HG02588 (cell line): ENCODE data around the gene LRP2.
"Not testable (repeated sequence)": the region's sequence is repeated elsewhere in the genome, so short reads cannot be mapped to it uniquely, and the experiment has no call there.

Experiments used
- ATAC-seq: cut with Tn5 transposase; IDR thresholded peaks from one replicate; pipeline ENCODE4 v1.9.1; 2021; ENCODE audit warnings: mild to moderate bottlenecking, moderate library complexity; ENCODE audit not compliant: unreplicated experiment

The LRP2 gene

DNA sequence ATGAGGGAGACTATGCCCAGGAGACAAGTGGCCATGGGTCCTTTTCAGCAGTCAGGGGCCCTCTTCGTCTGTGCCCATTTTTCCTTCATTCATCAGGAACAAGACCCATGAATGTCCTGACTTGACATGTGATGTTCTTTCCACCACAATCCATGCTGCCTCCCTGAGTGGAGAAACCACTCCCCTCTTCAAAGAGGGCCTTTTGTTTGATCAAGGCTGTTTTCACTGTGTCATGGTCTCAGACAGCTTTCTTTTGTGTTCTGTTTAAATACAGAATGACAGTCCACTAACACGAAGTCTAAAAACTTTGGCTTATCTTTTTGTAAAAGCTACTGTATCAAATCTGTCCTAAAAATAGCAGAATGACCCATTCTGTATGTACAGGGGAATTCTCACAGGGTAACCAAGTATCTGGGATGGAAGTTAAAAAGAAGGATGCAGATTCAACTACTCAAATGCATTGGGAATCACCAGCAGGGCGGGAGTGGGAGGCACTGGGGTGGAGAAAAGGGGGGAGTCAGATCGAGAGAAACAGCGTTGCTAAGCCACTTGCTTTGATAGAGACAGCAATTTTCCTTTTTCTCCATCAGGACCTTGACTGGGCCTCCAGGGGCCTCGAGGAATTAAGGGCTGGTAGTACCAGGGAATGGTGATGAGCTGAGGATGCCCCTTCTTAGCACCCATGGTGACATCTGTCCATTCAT is 13.9 kb downstream of the LRP2 start:
- ATAC-seq: no peak

DNA sequence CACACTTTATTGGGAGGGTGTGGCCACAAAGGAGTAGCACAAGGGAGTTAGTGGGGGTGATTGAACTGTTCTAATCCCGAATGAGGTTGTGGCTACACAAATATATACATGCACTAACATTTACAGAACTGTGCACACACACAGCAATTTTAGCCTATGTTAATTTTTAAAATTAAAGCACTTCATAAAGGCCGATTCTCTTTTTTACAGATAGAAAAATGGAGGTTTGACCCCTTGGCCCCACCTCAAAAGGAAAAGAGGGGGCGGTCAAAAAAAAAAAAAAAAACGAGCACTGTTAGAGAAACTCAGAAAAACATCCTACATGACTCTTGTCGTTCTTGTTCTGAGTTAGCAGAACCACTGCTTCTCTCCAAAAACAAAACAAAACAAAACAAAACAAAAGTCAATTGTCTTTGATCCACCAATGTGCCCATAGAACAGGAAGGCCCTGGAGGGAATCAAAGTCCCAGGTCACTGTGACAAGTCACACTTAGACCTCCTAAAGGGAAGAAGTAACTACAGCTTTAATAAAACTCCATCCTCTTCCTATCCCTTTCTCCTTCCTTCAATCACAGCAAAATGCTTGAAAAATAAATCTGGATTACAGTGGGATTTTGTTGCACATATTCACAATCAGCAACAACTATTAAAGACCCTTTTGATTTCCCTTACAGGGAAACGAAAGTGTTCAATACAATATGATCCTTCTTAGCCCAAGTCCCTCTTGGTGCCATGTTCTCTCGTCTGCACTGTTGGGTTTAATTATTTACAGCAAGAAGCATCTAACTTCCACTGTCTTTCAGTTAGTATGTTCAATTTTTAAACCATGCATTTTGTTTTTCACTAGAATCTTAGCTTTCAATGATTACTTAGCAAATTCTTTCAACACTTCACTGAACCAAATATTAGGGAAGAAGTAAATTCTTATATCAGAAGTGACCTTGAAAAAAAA is 16.6 kb downstream of the LRP2 start:
- ATAC-seq: no peak

DNA sequence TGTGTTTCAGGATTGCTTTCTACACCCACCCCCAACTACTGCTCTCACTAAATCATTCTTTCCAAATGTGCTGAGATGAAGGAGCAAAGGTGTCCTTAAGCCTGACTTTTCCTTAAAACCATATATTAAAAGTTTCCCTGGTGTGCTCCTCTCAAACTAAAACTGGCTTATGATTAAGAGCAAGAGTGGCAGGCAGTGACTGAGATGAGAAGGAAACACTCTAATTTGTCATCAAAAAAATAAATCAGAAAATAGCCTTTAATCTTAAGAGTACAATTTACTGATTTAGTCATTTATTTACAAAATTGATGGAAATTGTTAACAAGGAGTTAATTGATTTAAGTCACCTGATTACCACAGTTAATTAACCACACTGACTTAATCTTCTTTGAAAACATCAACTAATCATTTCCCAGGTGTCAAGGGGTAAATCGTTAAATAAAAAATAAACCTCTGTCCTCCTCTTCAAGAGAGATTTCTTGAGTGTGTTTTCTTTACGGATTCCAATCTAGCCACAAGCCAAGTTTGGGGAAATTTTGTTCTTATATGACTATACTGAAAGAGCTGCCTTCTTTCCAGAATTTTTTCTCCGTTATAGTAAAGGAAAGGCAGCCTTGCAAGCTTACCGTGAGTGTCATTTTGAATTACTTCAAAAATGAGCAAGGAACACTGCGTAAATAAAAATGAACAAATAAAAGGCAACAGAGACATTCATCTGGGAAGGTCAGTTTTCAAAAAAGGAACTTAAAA is 17.4 kb downstream of the LRP2 start:
- no peak for ATAC-seq

- ATAC-seq: no peak
Measured at GRCh38 chr2:169343202-169343601, 19.1 kb downstream of the LRP2 start.

DNA sequence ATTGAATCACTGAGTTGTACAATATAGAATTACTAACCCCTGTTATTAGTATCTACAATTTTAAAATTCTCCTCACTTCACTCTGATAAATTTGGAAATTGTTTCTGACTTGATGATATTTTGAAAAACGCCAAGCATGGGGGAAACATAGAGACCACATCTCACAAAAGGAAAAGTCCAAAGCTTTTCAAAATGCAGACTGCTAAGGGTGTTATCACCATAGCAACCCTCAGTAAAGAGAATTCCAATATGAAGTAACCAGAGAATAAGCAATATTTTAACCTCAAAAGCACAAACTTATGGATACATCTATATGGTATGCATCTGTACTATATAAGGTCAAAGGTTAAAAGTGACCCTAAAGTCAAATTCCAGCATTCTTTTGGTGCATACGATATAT is 22.7 kb downstream of the LRP2 start:
- no peak for ATAC-seq

DNA sequence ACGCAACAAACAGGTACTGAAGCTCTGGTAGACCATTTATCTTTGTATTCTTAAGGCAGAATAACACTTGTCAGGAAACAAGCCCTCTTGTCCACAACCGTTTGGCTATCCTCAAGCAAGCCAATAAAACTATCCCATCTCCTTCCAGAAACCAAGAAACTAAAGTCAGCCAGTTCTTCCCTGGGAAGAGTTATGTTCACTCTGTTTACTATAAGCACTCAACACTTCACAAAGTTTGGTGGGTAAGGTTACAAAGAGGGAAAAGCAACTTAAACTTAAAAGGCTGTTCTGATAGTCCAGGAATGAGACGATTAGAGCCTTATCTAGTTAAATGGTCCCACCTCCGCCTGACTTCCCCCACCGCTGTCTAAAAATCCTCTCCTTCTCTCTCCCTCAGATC is 25.6 kb downstream of the LRP2 start:
- ATAC-seq: no peak

- no peak for ATAC-seq
Measured at GRCh38 chr2:169330555-169331198, 31.7 kb downstream of the LRP2 start.

DNA sequence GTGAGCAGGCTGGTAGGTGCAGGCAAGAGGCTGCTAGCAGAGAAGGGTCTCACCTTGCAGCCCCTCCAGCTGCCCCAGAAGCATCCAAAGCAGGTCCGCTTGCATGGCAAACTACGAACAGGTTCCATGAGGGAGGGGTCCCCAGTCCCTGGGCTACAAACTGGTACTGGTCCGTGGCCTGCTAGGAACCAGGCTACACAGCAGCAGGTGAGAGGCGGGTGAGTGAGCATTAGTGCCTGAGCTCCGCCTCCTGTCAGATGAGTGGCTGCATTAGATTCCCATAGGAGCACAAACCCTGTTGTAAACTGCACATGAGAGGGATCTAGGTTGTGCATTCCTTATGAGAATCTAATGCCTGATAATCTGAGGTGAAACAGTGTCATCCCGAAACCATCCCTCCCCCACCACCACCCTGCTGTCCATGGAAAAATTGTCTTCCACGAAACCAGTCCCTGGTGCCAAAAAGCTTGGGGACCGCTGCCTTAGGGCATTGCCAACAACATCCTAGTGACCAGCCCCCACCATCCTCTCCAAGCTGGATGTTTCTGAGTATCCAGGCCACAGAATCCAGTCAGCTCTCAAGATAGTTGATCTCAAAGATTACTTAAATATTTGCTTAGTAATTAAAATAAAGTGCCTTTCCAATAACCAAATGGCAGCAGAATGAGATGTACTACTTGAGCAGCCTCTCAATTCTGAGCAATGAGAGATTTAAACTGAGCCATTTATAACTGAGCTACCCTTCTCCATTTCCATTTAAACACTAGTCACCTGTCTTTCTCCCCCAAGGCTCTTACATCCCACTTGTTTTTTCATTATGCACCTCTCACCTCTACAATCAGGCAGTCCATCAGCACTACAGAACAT is 32.4 kb downstream of the LRP2 start:
- ATAC-seq: no peak

GRCh38 chr2:169328785-169329184 is 33.5 kb downstream of the LRP2 start:
- no peak for ATAC-seq

DNA sequence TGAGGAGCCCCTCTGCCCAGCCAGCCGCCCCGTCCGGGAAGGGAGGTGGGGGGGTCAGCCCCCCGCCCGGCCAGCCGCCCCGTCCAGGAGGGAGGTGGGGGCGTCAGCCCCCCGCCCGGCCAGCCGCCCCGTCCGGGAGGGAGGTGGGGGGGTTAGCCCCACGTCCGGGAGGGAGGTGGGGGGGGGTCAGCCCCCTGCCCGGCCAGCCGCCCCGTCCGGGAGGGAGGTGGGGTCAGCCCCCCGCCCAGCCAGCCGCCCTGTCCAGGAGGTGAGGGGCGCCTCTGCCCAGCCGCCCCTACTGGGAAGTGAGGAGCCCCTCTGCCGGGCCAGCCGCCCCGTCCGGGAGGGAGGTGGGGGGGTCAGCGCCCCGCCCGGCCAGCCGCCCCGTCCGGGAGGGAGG is 34.5 kb downstream of the LRP2 start:
- ATAC-seq: not testable (repeated sequence)

DNA sequence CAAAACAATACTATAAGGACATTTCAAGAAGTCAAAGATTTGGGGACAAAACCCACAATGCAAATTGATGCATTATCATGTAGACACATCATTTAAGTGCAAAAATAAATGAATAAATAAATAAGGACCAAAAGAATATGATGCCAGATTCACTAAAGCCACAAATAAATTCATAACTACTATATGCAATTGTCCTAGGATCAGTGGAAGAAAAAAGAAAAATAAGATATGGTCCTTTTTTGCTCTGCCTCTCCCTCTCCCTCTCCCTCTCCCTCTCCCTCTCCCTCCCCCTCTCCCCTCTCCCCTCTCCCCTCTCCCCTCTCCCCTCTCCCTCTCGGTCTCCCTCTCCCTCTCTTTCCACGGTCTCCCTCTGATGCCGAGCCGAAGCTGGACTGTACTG is 36.4 kb downstream of the LRP2 start:
- ATAC-seq: not testable (repeated sequence)

DNA sequence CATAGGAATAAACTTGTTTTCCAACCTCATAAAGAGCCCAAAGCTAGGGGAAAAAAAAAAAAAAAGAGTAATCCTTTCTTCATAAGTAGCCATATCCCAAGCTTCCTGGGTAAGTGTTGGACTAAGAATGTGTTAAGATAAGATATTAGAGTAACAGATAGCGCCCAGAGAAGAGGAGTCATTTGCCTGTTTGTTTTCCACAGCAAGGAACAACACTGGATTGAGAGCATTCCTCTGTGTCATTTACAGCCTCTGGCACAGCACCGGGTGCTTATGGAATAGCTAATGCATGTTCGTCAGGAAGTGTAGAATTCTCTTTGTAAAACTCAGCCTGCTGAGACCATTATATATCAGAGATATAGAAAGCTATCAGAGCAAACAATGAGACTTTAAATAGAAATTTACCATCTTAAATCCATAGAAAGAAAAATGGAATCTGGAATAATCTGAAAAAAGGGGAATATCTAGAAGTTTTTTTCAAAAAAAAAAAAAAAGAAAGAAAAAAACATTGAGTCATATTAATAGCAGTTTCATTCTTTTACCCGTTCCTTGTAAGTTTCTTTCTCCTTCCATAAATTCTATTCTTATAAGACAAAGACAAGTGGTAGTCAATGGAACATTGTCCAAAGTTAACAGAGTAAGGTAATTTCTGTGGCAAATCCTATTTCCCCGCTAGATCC is 37.6 kb downstream of the LRP2 start:
- no peak for ATAC-seq

DNA sequence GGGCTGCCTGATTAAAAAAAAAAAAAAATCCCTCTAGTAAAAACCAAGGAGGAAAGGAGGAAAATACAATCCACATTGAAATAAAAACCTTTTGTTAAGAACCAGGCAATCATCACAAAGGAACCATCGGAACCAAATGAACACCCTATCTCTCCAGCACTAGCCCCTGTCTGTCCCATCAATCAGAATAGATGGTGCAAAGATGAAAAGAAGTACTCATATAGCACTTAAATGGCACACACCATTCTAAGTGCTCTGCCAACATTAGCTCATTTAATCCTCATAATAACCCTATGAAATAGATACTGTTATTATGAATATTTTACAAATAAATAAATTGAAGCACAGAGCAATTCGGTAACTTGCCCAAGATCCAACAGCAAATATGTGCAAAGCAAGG is 38.5 kb downstream of the LRP2 start:
- no peak for ATAC-seq

GRCh38 chr2:169320561-169320960 is 41.8 kb downstream of the LRP2 start:
- ATAC-seq: no peak

GRCh38 chr2:169315357-169315756 is 47.0 kb downstream of the LRP2 start:
- no peak for ATAC-seq

- ATAC-seq: not testable (repeated sequence)
Measured at GRCh38 chr2:169308349-169308748, 54.0 kb downstream of the LRP2 start.

DNA sequence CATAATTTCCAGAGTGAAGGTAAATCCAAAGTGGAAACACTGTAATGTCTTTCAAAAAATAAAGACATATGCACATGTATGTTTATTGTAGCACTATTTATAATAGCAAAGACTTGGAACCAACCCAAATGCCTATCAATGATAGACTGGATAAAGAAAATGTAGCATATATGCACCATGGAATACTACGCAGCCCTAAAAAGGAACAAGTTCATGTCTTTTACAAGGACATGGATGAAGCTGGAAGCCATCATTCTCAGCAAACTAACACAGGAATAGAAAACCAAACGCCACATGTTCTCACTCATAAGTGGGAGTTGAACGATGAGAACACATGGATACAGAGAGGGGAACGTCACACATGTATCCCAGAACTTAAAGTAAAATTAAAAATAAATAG is 57.6 kb downstream of the LRP2 start:
- not testable (repeated sequence) for ATAC-seq

DNA sequence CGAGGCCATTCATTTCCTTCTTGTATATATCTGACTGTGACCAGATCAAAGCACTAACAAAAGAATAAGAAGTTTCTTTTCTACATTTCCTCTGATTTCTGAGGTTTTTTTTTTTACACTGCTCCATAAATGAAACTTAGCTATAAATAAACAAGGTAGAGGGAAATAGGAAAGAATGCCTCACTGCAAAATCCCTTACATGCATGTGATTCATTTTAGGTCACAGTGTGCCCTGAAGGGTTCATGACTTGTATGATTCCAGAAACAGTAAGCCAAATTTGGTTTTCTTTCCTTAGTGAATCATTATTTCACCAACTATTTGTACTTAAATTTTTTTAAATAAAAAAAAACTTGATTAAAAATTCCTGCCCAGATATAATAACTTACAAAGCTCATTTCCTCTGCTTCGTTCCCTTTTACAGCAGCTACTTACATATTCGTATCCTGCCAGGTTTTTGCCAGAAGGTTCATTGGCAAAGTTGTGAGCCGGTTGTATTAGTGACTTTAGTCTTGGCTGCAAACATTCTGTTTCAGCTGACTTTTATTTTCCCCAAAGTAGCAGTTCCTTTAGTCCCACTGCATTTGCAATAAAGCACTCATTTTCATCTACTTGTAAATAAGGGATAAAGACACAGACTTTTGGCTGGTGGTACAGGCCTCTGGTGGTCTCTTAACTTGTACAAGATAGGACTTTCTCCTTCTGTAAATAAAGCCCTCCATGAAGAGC is 58.6 kb downstream of the LRP2 start:
- ATAC-seq: no peak

DNA sequence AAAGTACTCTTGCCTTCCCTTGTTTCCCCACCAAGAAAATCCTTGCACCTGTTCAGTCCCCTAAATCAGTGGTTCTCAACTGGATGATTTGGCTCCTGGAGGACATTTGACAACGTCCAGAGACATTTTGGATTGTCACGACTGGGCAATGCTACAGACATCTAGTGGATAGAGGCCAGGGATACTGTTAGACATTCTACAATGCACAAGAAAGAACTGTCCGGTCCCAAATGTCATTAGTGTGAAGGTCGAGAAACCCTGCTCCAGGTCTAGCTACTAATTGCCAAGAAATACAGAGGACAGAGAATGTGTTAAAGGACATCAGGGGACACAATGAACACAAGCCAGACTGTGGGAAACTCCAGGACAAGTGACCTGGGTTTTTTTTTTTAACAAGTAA is 60.0 kb downstream of the LRP2 start:
- no peak for ATAC-seq
